Testis (tissue), 2 donors: ENCODE data around the gene MND1.

Experiments
- CTCF ChIP-seq, 3 experiments: fragments of 450-650 bp in 2 of 3; fragments of 200-600 bp in 1 of 3; sonication (generic) in 1 of 3; IDR thresholded peaks; one replicate each; pipeline ENCODE4 v1.5.1; 2016 to 2019; ENCODE audit warnings: antibody characterized with exemption in 3 of 3, mild to moderate bottlenecking in 2 of 3, moderate library complexity in 1 of 3
- POLR2A ChIP-seq: fragments of 450-650 bp; IDR thresholded peaks from one replicate; pipeline ENCODE4 v1.6.1; 2017; ENCODE audit warnings: antibody characterized with exemption, mild to moderate bottlenecking, moderate library complexity

- no peak for TF ChIP-seq CTCF (IDR thresholded peaks at IDR 0.05)
- TF ChIP-seq POLR2A, result no peak
Observed at GRCh38 chr4:153332936-153333335, 11.6 kb upstream of the MND1 start.
